Transverse colon (tissue), 4 donors: ENCODE measurements around the gene KRT80. TPM values are rescaled to one million over a fixed set of nuclear protein-coding genes. Genes with fewer than 3 reads are reported as not detected.

Source experiments
- DNase-seq: peaks from one replicate; pipeline ENCODE4 v3.0.0-alpha.2; 2019
- H3K27ac ChIP-seq, 4 donors: fragments of 200-600 bp; sonication (generic); 2 replicates each; pipeline ENCODE4 v1.5.1; 2016 to 2018; ENCODE audit warnings: inconsistent platforms in 4 of 4
- H3K27me3 ChIP-seq: fragments of 200-600 bp; sonication (generic); 2 replicates; pipeline ENCODE4 v1.5.1; 2017; ENCODE audit warnings: inconsistent platforms
- H3K36me3 ChIP-seq, 4 donors: fragments of 200-600 bp; sonication (generic); 2 replicates each; pipeline ENCODE4 v1.5.1; 2017 to 2019; ENCODE audit warnings: inconsistent platforms in 4 of 4
- H3K4me1 ChIP-seq, 4 donors: fragments of 200-600 bp; sonication (generic); 2 replicates each; pipeline ENCODE4 v1.5.1; 2017 to 2020; ENCODE audit warnings: inconsistent platforms in 4 of 4
- H3K4me3 ChIP-seq, 4 donors: fragments of 200-600 bp; sonication (generic); 1 replicate in 1 of 4; 2 replicates in 3 of 4; pipeline versions ENCODE4 v1.5.1 to v1.6.1; 2017 to 2019; ENCODE audit warnings: inconsistent platforms in 4 of 4
- H3K9me3 ChIP-seq, 2 donors: fragments of 200-600 bp; sonication (generic); 2 replicates each; pipeline ENCODE4 v1.5.1; 2017 to 2019; ENCODE audit warnings: inconsistent platforms in 2 of 2
- CTCF ChIP-seq, 5 experiments: fragments of 200-600 bp in 3 of 5; fragments of 450-650 bp in 2 of 5; sonication (generic) in 3 of 5; IDR thresholded peaks; 1 replicate in 2 of 5; 2 replicates in 3 of 5; pipeline ENCODE4 v1.5.1; 2016 to 2017; ENCODE audit warnings: antibody characterized with exemption in 5 of 5, inconsistent platforms in 3 of 5, mild to moderate bottlenecking in 2 of 5, moderate library complexity in 1 of 5
- EP300 ChIP-seq: sonication (generic); formaldehyde crosslinking; IDR thresholded peaks from one replicate; pipeline ENCODE4 v1.6.1; 2017; ENCODE audit warnings: antibody characterized with exemption, low read depth
- POLR2A ChIP-seq: fragments of 450-650 bp; IDR thresholded peaks from one replicate; pipeline ENCODE4 v1.6.1; 2016; ENCODE audit warnings: antibody characterized with exemption, mild to moderate bottlenecking, moderate library complexity
- POLR2AphosphoS5 ChIP-seq, 3 donors: sonication (generic); formaldehyde crosslinking; IDR thresholded peaks; one replicate each; pipeline ENCODE4 v1.6.1; 2016; ENCODE audit warnings: antibody characterized with exemption in 3 of 3
- WGBS, 2 donors: methylation state at CpG; one replicate each; pipeline ENCODE4 v1.1.5; 2018; ENCODE audit warnings: low coverage in 1 of 2; 5-methylcytosine and 5-hydroxymethylcytosine counted together
- in situ Hi-C, 4 donors: fragments of 200-750 bp; cut with MboI; loops; one replicate each; pipeline versions ENCODE4 v1.15.0 to v1.15.1; 2017; ENCODE audit warnings: low sequenced_read_pairs in 3 of 4, low pct_ligation_motif_present in 1 of 4, low pct_unique_long_range_greater_than_20kb in 1 of 4
- intact Hi-C: fragments of 100-400 bp; cut with DNase I; formaldehyde crosslinking; loops from one replicate; pipeline ENCODE4 v1.15.1; 2023; ENCODE audit warnings: low total_unique reads
- total RNA-seq, 4 donors: library from RNA; depleted of rRNA; stranded (reverse); fragments of >200 nt; gene quantifications; one replicate each; pipeline ENCODE4 v1.1.0, GENCODE V29; 2016

Gene KRT80
- total RNA-seq, 4 donors from 2014 or later: 0.14 TPM; not detected in 3

GRCh38 chr12:52204931-52205505 lies 13.2 kb upstream of the KRT80 start:
- peaks cover 0 to 6% (median 2%) of the 10 kb centered on the region in 4 donors for H3K4me1 ChIP-seq
- no peak for DNase-seq
- H3K36me3 ChIP-seq: no peaks in the 10 kb centered on the region
- intact Hi-C loops (no loop called here), in situ Hi-C loops (no loop called here)
- WGBS, 2 donors: 85% methylated on average over 7 of the region's 7 CpGs; no CpG with 5 or more reads in 1 of the 2 donors
- H3K9me3 ChIP-seq: no peaks in the 10 kb centered on the region
- no peak overlapping the region for H3K4me3 ChIP-seq
- no peaks in the 10 kb centered on the region for H3K27me3 ChIP-seq
- no peak overlapping the region for H3K27ac ChIP-seq
- TF ChIP-seq CTCF (IDR thresholded peaks at IDR 0.05) (no peak), EP300 (no peak), POLR2AphosphoS5 (IDR thresholded peaks at IDR 0.05) (no peak), POLR2A (no peak)

GRCh38 chr12:52204095-52204930 lies 12.5 kb upstream of the KRT80 start:
- Histone ChIP-seq H3K27ac (no peak overlapping the region), H3K4me1 (peaks cover 0 to 6% (median 2%) of the 10 kb centered on the region in 4 donors), H3K36me3 (no peaks in the 10 kb centered on the region), H3K9me3 (no peaks in the 10 kb centered on the region), H3K4me3 (no peak overlapping the region), H3K27me3 (no peaks in the 10 kb centered on the region)
- 0 to 82% methylated on average over 1 to 18 of the region's 18 CpGs for WGBS, 2 donors
- TF ChIP-seq POLR2AphosphoS5 (IDR thresholded peaks at IDR 0.05) (no peak), EP300 (no peak), CTCF (IDR thresholded peaks at IDR 0.05) (no peak), POLR2A (no peak)
- intact Hi-C loops: no loop called here
- in situ Hi-C loops: no loop called here
- no peak for DNase-seq

- Histone ChIP-seq H3K4me3 (no peak overlapping the region), H3K9me3 (no peaks in the 10 kb centered on the region), H3K36me3 (no peaks in the 10 kb centered on the region), H3K27ac (no peak overlapping the region), H3K27me3 (no peaks in the 10 kb centered on the region), H3K4me1 (peaks cover 0 to 6% (median 2%) of the 10 kb centered on the region in 4 donors)
- peak; percentile 78 for DNase-seq
- intact Hi-C loops: no loop called here
- WGBS, 2 donors: 53% methylated on average over 18 of the region's 19 CpGs; no CpG with 5 or more reads in 1 of the 2 donors
- TF ChIP-seq CTCF (IDR thresholded peaks at IDR 0.05) (no peak), EP300 (no peak), POLR2A (no peak), POLR2AphosphoS5 (IDR thresholded peaks at IDR 0.05) (peak in 1 of 3 donors; percentile 34)
- in situ Hi-C loops: no loop called here
Observed at GRCh38 chr12:52203079-52203921, 11.5 kb upstream of the KRT80 start.
